ENCODE measurements around the gene CDK14.

- TF ChIP-seq CTCF (IDR thresholded peaks at IDR 0.05) (no peak), EZH2 (IDR thresholded peaks at IDR 0.05; ENCODE audit: borderline replicate concordance, insufficient read depth, low read depth, low read length, poor library complexity, severe bottlenecking) (no peak)
Measured at GRCh38 chr7:90817151-90817550, 221.0 kb downstream of the CDK14 start.
